HL-60 (cell line): Measurements from ENCODE around the gene ST7.

Experiments used
- DNase-seq, 2 experiments: peaks; one replicate each; pipeline ENCODE4 v3.0.0-alpha.2; 2010 to 2020; ENCODE audit warnings: low read depth in 1 of 2, low spot score in 1 of 2
- H3K27ac ChIP-seq: fragments of 250-450 bp; sonication (Bioruptor Pico); replicated peaks from 2 replicates; pipeline ENCODE4 v1.5.1; 2020; ENCODE audit warnings: mild to moderate bottlenecking, moderate library complexity
- H3K27me3 ChIP-seq: fragments of 250-450 bp; sonication (Bioruptor Pico); 2 replicates; pipeline ENCODE4 v1.5.1; 2021; ENCODE audit warnings: mild to moderate bottlenecking, moderate library complexity; ENCODE audit not compliant: insufficient read depth, poor library complexity, severe bottlenecking
- H3K4me3 ChIP-seq: replicated peaks from 2 replicates; pipeline ENCODE4 v1.5.1; 2011; ENCODE audit warnings: mild to moderate bottlenecking, control low read depth, low read length; ENCODE audit not compliant: insufficient read depth
- CTCF ChIP-seq: IDR thresholded peaks from one replicate; pipeline ENCODE4 v1.5.1; 2011; ENCODE audit warnings: low read length, control low read depth, inconsistent platforms; ENCODE audit not compliant: insufficient read depth
- GABPA ChIP-seq: IDR thresholded peaks from 2 replicates; pipeline ENCODE4 v1.6.1; 2012; ENCODE audit warnings: low read depth
- POLR2AphosphoS5 ChIP-seq: IDR thresholded peaks from 2 replicates; pipeline ENCODE4 v1.6.1; 2012; ENCODE audit warnings: low read depth
- REST ChIP-seq: IDR thresholded peaks from 2 replicates; pipeline ENCODE4 v1.6.1; 2012; ENCODE audit warnings: low read depth; ENCODE audit not compliant: insufficient replicate concordance
- SPI1 ChIP-seq: IDR thresholded peaks from 2 replicates; pipeline ENCODE4 v1.6.1; 2012; ENCODE audit warnings: low read depth, mild to moderate bottlenecking, borderline replicate concordance

The ST7 gene

GRCh38 chr7:117068511-117069145 lies 115.3 kb downstream of the ST7 start:
- no peaks in the 10 kb centered on the region for H3K27me3 ChIP-seq
- no peak for DNase-seq
- TF ChIP-seq GABPA (no peak), POLR2AphosphoS5 (no peak), CTCF (no peak), REST (no peak), SPI1 (no peak)
- no peak overlapping the region for H3K4me3 ChIP-seq
- no peak overlapping the region for H3K27ac ChIP-seq

GRCh38 chr7:117069379-117069778 lies 116.1 kb downstream of the ST7 start:
- DNase-seq, result no peak
- TF ChIP-seq CTCF (no peak), POLR2AphosphoS5 (no peak), GABPA (no peak), SPI1 (no peak), REST (no peak)
- Histone ChIP-seq H3K27ac (no peak overlapping the region), H3K27me3 (no peaks in the 10 kb centered on the region), H3K4me3 (no peak overlapping the region)

- no peak for DNase-seq
- no peak overlapping the region for H3K27ac ChIP-seq
- TF ChIP-seq GABPA (no peak), SPI1 (no peak), REST (no peak), CTCF (no peak), POLR2AphosphoS5 (no peak)
These were observed 118.2 kb downstream of the ST7 start for GRCh38 chr7:117071551-117071950.

More at GRCh38 chr7:117071551-117071950, 118.2 kb downstream of the ST7 start:
- H3K27me3 ChIP-seq, result no peaks in the 10 kb centered on the region
- H3K4me3 ChIP-seq, result no peak overlapping the region
